Measurements from ENCODE around the gene R3HCC1L.

The R3HCC1L gene

DNA sequence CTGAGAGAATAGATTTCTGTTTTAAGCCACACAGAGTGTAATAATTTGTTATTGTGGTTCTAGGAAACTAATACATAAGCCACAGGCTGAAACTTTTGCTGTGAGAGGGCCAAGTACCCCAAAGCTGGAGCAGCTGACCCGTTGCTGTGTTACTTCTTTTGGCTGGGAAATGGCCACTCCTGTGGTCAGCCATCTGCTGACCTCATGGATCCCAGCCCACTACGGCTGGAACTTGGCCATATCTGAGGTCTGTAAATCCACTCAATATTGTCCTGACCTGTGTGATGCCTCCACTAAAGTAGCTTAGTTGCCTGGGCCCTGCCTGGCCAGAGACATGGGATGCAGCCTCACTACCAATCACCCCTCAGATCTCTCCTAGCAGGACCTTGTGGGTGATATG lies 151.0 kb downstream of the R3HCC1L start:
- no peaks in the 10 kb centered on the region for H3K4me1 Mint-ChIP-seq
- ATAC-seq (no peak), DNase-seq (no peak)
- H3K27ac Mint-ChIP-seq: no peak overlapping the region
- H3K27me3 Mint-ChIP-seq: peaks cover 30% of the 10 kb centered on the region
- no peak overlapping the region for H3K4me3 Mint-ChIP-seq
- H3K9me3 Mint-ChIP-seq: peaks cover 9 to 16% of the 10 kb centered on the region in 2 donors

DNA sequence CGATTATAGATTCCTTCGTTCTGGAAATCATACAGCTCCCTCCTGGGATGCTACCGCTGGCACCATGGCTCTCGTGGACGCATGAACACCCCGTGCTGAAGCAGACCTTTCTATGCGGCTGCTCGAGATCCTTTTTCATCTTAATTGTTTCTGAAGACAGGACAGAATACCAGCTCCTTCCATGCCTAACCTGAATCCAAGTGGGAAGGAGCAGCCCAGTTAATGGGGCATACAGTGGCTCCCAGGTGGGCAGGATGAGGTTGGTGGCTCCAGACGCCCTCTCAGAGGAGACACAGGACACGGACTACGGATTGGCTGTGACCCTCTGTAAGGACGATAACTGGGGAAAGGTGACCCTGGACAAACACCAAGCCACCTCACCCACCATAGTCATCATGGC lies 152.0 kb downstream of the R3HCC1L start:
- Mint-ChIP-seq H3K27me3 (peaks cover 22% of the 10 kb centered on the region), H3K9me3 (peaks cover 3 to 11% of the 10 kb centered on the region in 2 donors), H3K27ac (no peak overlapping the region), H3K4me3 (no peak overlapping the region), H3K4me1 (no peaks in the 10 kb centered on the region)
- ATAC-seq (no peak), DNase-seq (no peak)

DNA sequence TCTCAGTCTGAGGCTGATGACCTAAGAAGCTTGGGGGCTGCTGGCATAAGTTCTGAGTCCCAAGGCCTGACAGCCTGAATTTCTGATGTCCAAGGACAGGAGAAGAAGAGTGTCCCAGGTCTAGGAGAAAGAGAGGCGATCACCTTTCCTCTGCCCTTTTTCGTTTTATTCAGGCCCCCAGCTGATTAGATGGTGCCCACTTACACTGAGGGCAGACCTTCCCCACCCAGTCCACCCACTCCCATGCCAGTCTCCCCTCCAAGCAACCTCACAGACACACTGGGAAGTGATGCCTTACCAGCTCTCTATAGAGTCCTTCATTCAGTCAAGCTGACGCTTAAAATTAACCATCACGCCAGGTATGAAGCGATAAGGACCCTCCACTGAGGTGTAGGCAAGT lies 152.9 kb downstream of the R3HCC1L start:
- ATAC-seq: no peak
- H3K27me3 Mint-ChIP-seq: peaks cover 14% of the 10 kb centered on the region

DNA sequence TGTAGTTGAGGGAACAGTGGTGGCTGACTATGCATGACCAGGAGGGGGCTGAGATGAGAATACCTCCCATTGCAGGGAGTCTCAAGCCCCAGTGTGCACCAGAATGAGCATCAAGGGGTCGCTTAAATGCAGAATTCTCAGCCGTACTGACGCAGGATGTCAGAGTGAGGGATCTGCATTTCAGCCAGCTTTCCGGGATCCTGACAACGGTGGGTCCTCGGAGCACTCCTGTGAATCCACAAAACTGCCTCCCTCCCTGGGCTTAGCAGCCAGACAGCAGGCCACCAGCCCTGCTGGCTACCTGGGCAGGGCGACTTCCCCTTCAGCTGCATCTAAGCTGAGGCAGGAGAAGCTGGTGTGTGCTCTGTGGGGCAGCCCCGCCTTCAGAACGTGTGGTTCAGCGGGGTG lies 155.3 kb downstream of the R3HCC1L start:
- ATAC-seq: no peak
- Mint-ChIP-seq H3K4me3 (no peak overlapping the region), H3K9me3 (no peaks in the 10 kb centered on the region), H3K27ac (no peak overlapping the region), H3K27me3 (peaks cover 29% of the 10 kb centered on the region), H3K4me1 (no peaks in the 10 kb centered on the region)
- DNase-seq: no peak

More for the DNA sequence above, 152.9 kb downstream of the R3HCC1L start:
- Mint-ChIP-seq H3K4me3 (no peak overlapping the region), H3K27ac (no peak overlapping the region), H3K9me3 (peaks cover 0 to 2% of the 10 kb centered on the region in 2 donors), H3K4me1 (no peaks in the 10 kb centered on the region)
- no peak for DNase-seq

DNA sequence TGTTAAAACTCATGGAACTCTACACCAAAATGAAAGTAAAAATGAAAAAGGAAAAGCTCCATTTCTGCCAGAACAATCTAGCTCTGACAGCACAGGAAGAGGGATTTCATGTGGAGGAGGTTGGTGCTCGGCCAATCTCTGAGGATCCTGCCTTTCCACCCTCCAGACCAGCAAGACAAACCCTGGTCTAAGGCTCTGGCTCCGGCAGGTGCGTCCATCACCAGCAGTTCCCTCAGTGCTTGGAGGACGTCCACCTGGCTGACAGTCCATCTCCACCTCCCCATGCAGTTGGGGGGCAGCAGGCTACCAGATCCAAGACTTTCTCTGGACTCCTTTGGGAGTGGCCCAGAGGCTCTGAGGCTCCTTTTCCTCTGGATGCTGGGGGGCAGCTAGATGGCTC lies 158.5 kb downstream of the R3HCC1L start:
- ATAC-seq: no peak
- peaks cover 45% of the 10 kb centered on the region for H3K27me3 Mint-ChIP-seq

DNA sequence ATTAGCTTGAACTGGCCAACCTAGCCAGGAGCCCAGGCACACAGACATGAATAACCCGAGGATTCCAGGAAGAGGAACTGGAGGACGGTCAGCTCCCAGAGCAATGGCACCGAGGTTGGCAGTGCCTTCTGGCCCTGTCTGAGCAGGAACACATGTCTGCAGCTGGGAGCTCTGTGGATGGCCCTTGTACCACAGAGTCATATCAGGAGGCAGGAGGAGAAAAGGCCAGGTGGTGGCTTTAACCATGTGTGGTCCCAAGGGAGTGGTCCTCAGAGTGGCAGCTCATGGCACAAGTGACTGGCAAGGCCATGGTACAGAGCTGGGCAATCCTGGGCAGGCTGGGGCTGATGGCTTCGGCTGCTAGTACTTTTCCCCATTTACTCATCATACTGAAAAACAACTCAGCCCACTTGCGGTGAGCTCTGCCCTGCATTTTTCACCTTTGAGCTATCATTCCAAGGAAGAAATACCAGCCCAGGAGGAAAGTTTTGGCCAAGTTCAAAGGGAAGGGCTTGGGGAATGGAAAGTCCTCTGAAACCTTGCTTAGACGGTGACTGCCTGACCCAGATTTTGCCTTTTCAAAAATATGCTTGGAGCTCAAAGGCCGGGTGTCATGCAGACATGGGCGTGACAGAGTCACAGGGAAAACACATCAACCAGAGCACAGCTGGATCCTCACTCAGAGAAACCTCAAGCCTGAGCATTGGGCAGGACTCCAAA lies 159.3 kb downstream of the R3HCC1L start:
- Mint-ChIP-seq H3K9me3 (no peaks in the 10 kb centered on the region), H3K4me3 (no peak overlapping the region), H3K4me1 (no peaks in the 10 kb centered on the region), H3K27ac (no peak overlapping the region), H3K27me3 (peaks cover 53% of the 10 kb centered on the region)
- no peak for DNase-seq
- ATAC-seq: no peak

More for the DNA sequence above, 158.5 kb downstream of the R3HCC1L start:
- Mint-ChIP-seq H3K9me3 (no peaks in the 10 kb centered on the region), H3K4me3 (no peak overlapping the region), H3K4me1 (no peaks in the 10 kb centered on the region), H3K27ac (no peak overlapping the region)
- no peak for DNase-seq

DNA sequence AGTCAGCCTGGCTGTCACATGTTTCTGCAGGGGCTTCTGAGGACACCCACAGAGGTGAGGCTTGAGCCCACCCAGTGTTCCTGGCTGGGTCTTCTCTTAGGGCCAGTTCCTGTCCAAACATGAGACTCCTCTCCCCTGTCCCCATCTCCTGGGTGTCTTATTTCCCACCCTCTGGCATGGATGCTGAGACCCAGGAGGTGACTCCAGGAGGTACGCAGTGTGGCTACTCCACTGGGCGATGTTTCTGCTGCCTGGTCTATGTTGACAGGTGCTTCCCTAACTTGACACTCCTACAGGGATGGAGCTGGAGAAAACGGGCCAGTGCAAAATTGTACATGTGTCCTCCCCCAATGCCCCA lies 159.8 kb downstream of the R3HCC1L start:
- Mint-ChIP-seq H3K4me3 (no peak overlapping the region), H3K9me3 (no peaks in the 10 kb centered on the region), H3K4me1 (no peaks in the 10 kb centered on the region), H3K27me3 (peaks cover 55% of the 10 kb centered on the region), H3K27ac (no peak overlapping the region)
- DNase-seq (no peak), ATAC-seq (no peak)
